Spleen (tissue), 7 donors: ENCODE data around the gene SLC6A7.

Experiments
- POLR2A ChIP-seq, 3 donors: fragments of 450-650 bp; IDR thresholded peaks; one replicate each; pipeline ENCODE4 v1.5.1; 2017; ENCODE audit warnings: antibody characterized with exemption in 3 of 3, mild to moderate bottlenecking in 1 of 3
- TF ChIP-seq, protein P1 (sequence below), 11 experiments: fragments of 200-600 bp in 7 of 11; fragments of 450-650 bp in 4 of 11; sonication (generic) in 4 of 11; IDR thresholded peaks in 8 of 11; conservative IDR thresholded peaks in 3 of 11; 1 replicate in 7 of 11; 2 replicates in 4 of 11; pipeline versions ENCODE4 v1.4.0 to v1.8.0; 2016 to 2021; ENCODE audit warnings: antibody characterized with exemption in 11 of 11, inconsistent platforms in 4 of 11, mild to moderate bottlenecking in 1 of 11
- donor health status: DM: no; HTN: no; CAD: no; lungs with moderate emphysema.
- donor health status: DM: no; HTN: no; CAD: no.
- donor health status: DM: no; HTN: no; CAD: no.

DNA sequence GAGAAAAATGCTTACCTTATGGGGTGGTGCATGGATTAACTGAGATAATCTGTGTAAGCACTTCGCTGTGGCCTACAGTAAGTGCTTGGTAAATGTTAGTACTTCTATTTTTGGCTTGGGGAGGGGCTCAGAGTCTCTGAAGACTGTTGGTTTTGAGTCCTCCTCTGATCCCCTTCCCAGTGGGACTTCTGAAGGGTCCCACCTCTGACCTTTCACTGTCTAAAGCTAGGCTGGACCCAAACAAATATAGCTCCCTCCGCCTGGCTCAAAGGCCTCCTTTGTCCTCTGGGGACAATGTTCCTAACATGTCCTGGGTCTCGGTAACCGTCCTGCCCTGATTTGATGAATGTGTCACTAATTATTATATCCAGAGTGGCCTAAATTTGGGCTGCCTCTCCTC is 64.9 kb downstream of the SLC6A7 start:
- TF ChIP-seq, protein P1, sequence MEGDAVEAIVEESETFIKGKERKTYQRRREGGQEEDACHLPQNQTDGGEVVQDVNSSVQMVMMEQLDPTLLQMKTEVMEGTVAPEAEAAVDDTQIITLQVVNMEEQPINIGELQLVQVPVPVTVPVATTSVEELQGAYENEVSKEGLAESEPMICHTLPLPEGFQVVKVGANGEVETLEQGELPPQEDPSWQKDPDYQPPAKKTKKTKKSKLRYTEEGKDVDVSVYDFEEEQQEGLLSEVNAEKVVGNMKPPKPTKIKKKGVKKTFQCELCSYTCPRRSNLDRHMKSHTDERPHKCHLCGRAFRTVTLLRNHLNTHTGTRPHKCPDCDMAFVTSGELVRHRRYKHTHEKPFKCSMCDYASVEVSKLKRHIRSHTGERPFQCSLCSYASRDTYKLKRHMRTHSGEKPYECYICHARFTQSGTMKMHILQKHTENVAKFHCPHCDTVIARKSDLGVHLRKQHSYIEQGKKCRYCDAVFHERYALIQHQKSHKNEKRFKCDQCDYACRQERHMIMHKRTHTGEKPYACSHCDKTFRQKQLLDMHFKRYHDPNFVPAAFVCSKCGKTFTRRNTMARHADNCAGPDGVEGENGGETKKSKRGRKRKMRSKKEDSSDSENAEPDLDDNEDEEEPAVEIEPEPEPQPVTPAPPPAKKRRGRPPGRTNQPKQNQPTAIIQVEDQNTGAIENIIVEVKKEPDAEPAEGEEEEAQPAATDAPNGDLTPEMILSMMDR (IDR thresholded peaks at IDR 0.05 in 8 of 11, conservative IDR thresholded peaks at IDR 0.05 in 3 of 11) = no peak
- TF ChIP-seq POLR2A (IDR thresholded peaks at IDR 0.05) = no peak
